Fibroblast of mammary gland (primary cell): ENCODE results near the gene HIC2.
"Not testable (repeated sequence)": the region's sequence is repeated elsewhere in the genome, so short reads cannot be mapped to it uniquely, and the experiment has no call there.

Source experiments
- DNase-seq: peaks from one replicate; pipeline ENCODE4 v3.0.0-alpha.2; 2010; ENCODE audit warnings: low read depth
- H3K4me3 ChIP-seq: 2 replicates; pipeline ENCODE4 v1.5.1; 2011; ENCODE audit warnings: low read depth, mild to moderate bottlenecking, low read length, moderate library complexity; ENCODE audit not compliant: control insufficient read depth
- CTCF ChIP-seq: conservative IDR thresholded peaks from 2 replicates; pipeline ENCODE4 v1.5.1; 2011; ENCODE audit warnings: low read depth, low read length, inconsistent platforms; ENCODE audit not compliant: control insufficient read depth, insufficient read depth

Gene HIC2

DNA sequence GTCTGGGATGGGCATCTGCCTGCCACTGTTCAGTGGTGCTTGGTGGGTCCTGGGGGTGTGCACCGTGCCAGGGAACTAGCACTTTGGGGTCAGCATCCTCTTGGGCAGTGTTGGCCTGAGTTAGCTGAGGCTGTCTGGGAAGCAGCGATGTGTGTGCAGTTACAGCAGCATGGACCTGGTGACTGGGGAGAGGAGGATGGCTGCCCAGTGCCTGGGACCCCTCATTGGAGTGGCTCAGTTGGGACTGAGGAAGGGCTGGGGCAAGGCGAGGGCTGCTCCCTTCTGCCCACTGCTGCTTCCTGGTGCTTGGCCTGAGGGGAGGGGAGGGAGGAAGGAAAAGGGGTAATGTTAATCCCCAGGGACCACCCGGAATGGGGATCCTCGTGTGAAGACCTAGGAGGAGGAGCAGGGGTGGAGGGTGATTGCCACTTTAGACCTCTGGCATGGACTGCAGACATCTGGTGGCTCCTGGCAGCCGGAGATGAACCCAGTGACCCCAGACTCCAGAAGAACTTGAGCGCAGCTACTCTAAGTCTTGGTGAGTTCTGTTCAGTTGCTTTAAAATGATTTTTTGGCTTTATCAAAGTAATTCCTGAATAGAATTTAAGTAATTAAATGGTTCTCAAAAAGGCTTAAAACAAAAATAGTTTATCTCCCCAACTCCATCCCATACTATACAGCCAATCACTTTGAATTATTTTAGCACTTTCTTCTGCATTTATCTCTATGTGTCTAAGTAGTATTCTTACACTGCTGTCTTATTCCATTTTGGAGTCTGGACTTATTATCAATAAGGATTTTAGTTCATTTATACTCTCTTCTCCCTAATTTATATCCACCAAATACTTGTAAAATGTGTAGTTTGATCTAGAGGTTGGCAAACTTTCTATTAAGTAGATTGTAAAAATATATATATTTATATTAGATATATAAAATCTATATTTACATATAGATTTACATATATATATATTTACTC, 34.7 kb downstream of the HIC2 start:
- TF ChIP-seq CTCF: no peak
- DNase-seq: no peak
- H3K4me3 ChIP-seq: no peak overlapping the region

DNA sequence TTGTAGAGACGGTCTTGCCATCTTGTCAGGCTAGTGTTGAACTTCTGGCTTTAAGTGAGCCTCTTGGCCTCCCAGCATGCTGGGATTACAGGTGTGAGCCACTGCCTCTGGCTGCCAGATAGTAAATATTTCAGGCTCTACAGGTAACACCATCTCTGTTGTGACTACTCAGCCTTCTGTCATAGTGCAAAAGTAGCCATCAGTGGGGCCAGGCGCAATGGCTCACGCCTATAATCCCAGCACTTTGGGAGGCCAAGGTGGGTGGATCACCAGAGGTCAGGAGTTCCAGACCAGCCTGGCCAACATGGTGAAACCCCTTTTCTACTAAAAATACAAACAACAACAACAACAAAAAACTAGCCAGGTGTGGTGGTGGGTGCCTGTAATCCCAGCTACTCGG, 35.5 kb downstream of the HIC2 start:
- not testable (repeated sequence) for H3K4me3 ChIP-seq, DNase-seq

- not testable (repeated sequence) for H3K4me3 ChIP-seq, DNase-seq
Measured at GRCh38 chr22:21454998-21455333, 37.8 kb downstream of the HIC2 start.

- no peak for DNase-seq
- TF ChIP-seq CTCF: no peak
- H3K4me3 ChIP-seq: no peak overlapping the region
Measured at GRCh38 chr22:21455334-21456089, 38.3 kb downstream of the HIC2 start.

DNA sequence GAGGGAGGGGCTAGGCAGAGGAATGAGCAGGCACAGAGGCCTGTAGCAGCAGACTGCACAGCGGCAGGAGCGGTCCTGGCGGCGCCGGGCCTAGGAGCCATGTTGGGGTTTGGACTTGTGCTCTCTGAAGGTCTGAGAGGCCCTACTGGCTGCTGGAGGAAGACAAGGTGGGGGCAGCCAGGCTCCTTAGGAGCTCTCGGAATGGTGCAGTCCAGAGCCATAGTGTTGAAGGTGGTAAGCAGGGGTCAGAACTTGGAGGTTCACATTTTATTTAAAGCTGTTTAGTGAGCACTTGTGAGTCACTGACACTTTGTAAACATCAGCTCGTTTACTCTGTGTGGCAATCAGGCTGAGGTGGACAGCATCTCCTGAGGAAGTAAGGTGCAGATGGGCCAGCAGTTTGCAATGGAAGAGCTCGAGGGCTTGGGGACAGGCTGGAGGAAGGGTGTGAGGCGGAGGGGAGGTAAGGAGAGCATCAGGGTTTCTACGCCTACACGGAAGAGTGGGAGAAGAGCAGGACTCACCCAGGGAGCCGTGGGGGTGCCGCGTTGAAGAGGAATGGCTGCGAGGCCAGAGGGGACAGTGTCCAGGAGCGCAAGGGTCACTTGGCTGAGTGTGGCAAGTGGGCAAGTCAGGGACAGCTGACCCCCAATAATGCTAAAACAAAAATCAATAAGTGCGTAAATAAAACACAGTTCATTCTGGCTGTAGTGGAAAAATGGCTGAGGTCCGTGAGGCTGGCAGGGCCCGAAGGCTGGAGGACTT, 40.0 kb downstream of the HIC2 start:
- H3K4me3 ChIP-seq: no peak overlapping the region
- DNase-seq: no peak
- TF ChIP-seq CTCF: no peak

DNA sequence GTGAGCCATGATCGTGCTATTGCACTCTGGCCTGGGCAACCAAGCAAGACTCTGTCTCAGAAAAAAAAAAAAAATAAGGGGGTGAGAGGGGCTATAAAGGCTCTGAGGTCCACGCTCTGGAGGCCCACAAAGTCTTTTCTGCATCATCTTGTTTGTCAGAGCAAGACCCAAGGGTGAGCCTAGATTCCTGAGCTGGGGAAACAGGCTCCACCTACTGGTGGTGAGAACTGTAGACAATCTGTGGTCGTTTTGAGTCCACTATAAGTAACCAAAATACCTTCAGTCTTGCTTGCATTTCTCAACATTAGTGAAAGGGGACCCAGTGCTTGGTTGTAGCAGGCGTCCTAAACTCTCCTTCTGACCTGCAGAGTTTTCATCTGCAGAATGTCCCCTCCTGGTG, 45.5 kb downstream of the HIC2 start:
- not testable (repeated sequence) for H3K4me3 ChIP-seq, DNase-seq

GRCh38 chr22:21467337-21468193, 50.4 kb downstream of the HIC2 start, which contains the start of gene TMEM191C:
Gene TMEM191C, plus strand, starts transcription at chr22:21467387. Its CDS starts 73 bp downstream, at chr22:21467460.
- DNase-seq: not testable (repeated sequence)
- peak within 1 kb of the TSS; percentile 42 for H3K4me3 ChIP-seq

DNA sequence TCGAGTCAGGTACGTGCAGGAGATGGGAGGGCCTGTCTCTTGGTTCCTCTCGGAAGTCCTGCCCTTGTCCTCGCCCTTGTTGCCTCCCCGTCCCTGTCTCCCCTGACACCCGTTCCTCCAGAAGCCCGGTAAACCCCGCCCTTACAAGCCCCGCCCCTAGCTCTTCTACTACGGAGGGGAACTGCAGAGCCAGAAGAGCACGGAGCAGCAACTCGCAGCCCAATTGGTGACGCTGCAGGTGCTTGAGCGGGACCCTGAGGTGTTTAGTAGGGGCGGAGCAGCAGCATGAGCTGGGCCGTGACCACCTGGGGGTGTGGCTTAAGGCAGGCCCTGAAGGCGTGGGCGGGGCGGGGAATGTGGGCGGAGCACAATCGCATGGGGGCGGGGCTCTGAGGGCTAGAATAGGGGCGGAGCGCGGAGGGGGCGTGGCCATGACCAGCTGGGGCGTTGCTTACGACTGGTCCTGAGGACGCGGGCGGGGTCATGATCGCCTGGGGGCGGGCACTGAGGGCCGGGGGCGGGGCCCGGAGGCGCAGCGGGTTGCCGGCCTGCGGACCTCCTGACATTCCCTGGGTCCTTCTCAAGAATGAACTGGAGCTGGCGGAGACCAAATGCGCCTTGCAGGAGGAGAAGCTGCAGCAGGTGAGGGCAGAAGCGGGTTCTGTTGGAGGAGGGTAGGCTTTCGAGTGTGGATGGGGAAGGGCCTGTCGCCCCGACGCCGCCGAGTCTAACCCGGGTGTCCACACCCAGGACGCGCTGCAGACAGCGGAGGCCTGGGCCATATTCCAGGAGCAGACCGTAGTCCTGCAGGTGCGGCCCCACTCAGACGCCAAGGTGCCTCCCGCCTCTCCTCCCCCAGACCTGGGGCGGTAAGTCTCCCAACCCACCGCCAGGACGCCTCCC, 51.3 kb downstream of the HIC2 start:
- H3K4me3 ChIP-seq: peak overlapping the region; percentile 42
- DNase-seq: peak; percentile 62

DNA sequence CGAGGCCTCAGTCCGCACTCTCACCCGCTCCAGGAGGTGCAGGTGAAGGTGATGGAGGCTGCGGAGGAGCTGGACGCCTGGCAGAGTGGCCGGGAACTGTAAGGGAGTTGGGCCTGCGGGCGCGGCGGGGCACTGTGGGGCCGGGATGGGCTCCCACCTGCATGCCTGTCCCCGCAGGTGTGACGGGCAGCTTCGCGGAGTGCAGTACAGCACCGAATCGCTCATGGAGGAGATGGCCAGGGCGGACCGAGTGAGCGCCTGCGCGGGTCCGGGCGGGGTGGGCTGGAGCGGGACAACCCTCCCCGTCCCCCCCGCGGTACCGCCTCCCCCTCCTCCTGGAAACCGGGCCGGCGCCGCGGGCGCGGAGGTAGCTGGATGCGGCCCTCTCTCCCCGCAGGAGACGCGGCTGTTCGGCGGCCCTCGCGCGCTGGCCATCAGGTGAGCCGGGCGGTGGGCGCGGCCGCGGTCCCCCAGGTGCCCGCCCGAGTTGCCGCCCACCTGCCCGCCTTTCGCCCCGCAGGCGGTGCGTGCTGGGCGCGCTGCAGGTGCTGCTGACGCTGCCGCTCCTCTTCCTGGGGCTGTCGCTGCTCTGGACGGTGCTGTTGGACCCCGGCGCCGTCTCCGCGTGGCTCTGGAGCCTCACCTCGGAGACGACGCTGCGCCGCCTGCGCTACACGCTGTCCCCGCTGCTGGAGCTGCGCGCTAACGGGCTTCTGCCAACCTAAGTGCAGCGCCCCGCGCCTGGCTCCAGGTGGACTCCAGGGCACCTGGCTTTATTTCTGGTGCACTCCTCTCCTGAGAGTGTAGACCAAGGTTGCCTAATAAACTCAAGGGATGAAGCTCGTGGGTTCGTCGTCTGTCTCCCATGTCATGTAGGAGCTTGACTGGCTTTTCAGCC, 52.2 kb downstream of the HIC2 start:
- H3K4me3 ChIP-seq, DNase-seq: not testable (repeated sequence)

DNA sequence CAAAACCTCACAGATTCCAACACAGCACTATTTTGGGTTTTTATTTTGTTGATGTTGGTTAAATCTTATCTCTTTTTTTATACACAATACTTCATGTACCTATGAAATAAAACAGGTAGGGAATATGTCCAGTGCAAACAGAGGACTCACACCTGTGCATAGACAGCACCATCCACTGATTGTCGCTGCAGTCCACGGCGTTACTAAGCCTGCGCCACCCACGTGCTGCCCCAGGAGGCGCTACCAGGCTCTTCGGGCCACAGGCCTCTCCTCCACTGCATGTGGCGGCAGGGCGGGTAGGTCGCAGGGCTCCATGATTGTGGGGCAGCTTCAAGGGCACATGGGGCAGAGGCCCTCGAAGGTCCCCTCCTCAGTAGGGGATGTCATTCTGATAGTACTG, 55.8 kb downstream of the HIC2 start:
- not testable (repeated sequence) for H3K4me3 ChIP-seq, DNase-seq

DNA sequence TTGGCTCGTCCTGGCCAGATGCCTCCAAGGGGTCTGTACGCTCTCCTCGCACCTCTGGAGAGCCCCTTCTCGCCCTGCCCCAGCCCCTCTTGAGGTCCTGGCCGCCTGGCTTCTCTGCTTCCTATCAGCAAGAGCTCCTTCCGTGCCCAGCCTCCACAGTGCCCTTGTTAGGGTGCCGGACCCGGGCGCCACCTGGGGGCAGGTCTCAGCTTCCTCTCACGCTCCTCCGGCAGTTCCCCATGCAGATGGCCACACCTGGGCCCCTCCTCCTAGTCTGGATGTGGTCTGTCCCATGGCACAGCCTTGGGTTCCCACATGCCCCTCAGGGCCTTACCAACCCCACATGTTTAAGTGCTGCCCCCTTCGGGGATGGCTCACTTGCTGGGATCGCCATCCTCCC, 56.5 kb downstream of the HIC2 start:
- not testable (repeated sequence) for DNase-seq, H3K4me3 ChIP-seq

DNA sequence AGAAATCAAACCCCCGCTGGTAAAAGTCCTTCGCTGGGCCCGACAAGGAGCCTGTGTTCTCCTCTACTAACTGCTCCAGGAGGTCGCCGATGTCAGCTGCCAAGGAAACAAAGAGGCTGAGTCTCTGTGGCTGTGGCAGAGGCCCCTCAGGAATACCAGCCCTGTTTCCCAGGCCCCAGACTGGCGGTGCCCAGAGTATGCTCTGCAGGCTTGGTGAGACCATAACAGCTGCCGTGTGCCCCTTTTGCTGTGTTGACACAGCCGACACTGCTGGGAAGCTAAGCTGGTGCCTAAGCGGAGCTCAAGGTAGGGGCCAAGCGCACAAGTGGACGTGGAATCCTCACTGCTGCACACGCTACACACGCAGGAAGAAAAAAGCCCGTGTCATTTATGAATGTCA, 66.9 kb downstream of the HIC2 start:
- not testable (repeated sequence) for H3K4me3 ChIP-seq

More for the DNA sequence above, 66.9 kb downstream of the HIC2 start:
- not testable (repeated sequence) for DNase-seq
